HG03097 (cell line): ENCODE measurements around the gene NFATC1.

Source experiments
- ATAC-seq: cut with Tn5 transposase; IDR thresholded peaks from one replicate; pipeline ENCODE4 v1.9.1; 2021; ENCODE audit not compliant: unreplicated experiment, low FRiP score

NFATC1 gene

DNA sequence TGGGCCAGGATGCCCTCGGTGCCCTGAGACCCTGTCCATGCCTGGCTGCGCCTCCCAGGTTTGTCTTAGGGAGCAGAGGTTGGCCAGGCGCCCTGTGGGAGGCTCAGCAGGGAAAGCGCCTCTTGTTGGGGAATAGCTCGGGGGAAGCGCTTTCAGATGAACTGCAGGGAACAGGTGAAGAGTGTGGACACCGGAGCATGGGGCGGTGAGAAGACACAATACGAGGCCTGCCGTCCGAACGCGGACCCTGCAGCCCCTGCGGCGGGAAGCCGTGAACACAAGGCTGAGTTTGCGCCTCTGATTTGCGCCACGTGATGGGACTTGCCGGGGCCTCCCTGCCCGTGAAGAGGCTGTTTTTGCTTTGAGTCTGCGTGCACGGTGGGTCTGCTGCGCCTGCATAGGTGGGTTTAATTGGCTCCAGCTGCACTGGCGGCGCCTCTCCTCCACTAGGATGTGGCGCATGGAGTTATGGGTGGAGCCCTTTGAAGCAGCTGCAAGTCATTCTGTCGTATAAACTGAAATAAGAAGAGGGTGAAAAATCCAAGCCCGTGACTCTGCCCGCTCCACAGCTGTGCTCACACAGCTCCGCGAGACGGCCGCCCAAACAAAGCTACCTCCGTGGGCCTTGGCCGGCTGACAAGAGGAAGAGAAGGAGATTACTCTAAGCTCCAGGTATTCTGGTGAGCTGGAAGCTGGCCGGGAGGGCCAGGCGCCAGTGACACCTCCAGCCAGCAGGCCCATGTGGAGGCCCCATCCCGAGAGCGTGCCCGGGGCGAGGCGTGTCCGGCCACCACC lies 180.4 kb downstream of the NFATC1 start:
- no peak for ATAC-seq

DNA sequence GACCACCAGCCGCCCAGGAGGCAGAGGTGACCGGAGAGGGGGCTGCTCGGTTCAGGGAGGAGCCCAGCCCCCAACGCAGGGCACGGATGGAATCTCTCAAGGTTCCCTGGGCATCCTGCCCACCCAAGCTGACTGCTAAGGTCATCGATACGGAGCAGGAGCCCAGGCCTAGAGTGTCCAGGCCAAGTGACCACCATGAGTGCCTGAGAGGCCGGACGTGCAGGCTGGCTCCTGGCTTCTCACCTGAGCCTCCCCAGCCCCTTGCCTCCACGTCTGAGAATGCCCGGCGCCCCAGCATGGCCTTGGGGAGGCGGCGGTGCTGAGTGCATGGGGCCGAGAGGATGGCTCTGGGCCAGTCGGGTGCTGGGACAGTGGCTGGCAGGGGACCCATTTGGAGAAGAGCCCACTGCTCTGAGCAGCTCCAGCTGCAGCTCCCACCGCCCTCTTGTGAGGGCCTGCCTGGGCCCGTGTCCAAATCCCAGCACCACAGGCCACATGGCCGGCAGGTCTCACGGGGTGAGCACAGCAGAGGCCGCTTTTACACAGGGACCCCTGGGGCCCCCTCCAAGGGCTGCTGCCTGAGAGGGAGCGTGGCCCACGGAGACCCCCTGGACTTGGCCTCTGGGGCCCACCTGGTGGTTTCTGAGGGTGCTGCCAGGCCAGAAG lies 181.1 kb downstream of the NFATC1 start:
- no peak for ATAC-seq

DNA sequence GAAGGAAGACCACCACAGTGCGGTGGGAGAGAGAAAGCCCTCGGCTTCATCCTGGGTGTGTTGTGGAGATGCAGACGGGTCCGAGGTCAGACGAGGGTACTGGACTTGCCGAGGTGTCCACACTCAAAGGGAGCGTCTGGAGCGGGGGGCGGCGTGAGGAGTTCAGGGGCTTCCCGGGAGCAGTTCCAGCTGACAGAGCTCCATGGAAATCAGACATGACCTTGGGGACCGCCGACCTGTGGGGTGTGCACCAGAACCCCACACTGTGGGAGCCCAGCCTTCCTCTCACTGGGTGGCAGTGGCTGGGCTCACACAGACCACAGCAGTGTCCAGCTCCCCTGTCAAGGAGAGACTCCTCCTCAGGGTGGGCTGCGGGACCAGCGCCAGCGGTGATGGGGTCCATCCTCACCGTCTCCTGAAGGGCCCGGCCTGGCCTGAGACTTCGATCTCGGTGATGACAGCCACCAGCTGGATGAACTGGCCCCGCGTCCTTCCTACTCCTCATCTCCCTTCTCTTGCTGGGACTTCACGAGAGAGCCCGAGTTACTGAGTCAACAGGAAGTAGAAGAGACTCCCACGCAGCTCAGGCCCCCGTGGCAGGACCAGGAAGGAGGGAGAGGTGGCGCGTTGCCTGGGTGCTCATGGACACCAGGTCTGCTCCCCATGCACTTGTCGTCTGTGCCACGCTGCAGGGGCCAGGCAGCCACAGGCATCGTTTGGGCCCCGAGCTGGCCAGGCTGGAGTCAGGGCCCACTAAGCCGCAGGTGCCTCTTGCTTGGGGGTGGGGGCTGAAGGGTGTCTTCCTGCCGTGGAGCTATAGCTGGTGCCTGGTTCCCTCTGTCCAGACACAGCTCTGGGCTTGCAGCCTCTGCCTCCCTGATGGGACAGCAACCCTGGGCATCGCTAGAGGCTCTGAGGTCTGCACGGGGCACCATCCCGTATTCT lies 182.0 kb downstream of the NFATC1 start:
- ATAC-seq = no peak

DNA sequence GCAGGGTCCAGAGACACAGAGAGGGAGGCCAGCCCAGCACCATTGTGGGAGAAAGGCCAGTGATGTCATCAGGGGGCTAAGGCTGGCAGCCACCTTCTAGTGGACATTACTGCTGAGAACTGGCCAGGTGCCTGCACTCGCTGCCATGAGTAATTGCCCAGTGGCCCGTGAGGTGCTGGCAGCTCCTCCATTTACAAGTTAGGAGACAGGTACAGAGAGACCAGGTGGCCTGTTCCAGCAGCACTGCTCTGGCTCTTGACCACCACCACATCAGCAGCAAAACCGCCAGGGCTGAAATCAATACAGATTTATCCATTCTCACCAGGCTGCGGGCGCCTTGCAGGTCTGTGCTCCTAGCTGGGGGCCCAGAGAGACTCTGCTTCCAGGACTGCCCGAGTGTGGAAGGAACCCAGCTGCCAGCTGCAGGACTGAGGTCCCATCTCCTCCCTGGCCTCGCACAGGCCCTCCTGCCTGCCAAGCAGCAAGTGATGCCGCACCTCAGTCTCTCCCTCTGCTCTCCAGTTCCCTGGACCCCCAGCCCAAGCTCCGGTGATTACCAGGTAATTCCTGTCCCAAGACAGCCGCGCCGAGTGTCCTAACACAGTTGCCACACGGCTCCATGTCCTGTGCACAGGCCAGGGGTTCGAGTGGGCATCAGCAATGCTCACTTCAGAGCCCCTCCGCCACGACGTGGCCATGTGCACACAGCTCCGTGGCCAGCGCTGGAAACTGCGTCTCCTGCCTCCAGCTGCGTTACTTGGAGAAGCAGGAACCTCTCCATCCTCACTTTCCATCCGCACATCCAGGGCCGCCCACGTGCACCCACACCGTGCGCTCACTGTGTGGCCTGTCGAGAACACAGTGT lies 182.9 kb downstream of the NFATC1 start:
- no peak for ATAC-seq
